ENCODE data around the gene PUS3.

DNA sequence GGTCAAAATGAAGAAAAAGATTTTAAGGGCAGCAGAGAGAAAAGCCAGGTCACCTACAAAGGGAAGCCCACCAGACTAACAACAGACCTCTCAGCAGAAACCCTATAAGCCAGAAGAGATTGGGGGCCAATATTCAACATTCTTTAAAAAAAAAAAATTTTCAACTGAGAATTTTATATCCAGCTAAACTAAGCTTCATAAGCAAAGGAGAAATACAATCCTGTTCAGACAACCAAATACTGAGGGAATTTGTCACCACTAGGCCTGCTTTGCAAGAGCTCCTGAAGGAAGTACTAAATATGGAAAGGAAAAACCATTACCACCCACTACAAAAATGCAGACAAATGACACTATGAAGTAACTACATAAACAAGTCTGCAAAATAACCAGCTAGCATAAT, 56.8 kb downstream of the PUS3 start:
- TF ChIP-seq, protein P1, sequence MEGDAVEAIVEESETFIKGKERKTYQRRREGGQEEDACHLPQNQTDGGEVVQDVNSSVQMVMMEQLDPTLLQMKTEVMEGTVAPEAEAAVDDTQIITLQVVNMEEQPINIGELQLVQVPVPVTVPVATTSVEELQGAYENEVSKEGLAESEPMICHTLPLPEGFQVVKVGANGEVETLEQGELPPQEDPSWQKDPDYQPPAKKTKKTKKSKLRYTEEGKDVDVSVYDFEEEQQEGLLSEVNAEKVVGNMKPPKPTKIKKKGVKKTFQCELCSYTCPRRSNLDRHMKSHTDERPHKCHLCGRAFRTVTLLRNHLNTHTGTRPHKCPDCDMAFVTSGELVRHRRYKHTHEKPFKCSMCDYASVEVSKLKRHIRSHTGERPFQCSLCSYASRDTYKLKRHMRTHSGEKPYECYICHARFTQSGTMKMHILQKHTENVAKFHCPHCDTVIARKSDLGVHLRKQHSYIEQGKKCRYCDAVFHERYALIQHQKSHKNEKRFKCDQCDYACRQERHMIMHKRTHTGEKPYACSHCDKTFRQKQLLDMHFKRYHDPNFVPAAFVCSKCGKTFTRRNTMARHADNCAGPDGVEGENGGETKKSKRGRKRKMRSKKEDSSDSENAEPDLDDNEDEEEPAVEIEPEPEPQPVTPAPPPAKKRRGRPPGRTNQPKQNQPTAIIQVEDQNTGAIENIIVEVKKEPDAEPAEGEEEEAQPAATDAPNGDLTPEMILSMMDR (IDR thresholded peaks at IDR 0.05; ENCODE audit: low read depth, low read length): no peak
- no peak for TF ChIP-seq EZH2phosphoT487 (IDR thresholded peaks at IDR 0.05; ENCODE audit: low read depth)

Data from OCI-LY3 (cell line).